Hepatocyte (in vitro differentiated cells): ENCODE results near the gene HTRA2.
"Not testable (repeated sequence)": the region's sequence is repeated elsewhere in the genome, so short reads cannot be mapped to it uniquely, and the experiment has no call there.

Experiments used
- EZH2 ChIP-seq: fragments of 200-600 bp; sonication (generic); IDR thresholded peaks from 2 replicates; pipeline ENCODE4 v1.6.1; 2016; ENCODE audit warnings: antibody characterized with exemption, mild to moderate bottlenecking, borderline replicate concordance
- TF ChIP-seq, protein P1 (sequence below): fragments of 200-600 bp; sonication (generic); IDR thresholded peaks from 2 replicates; pipeline ENCODE4 v1.5.1; 2016; ENCODE audit warnings: antibody characterized with exemption, mild to moderate bottlenecking; ENCODE audit not compliant: poor library complexity

DNA sequence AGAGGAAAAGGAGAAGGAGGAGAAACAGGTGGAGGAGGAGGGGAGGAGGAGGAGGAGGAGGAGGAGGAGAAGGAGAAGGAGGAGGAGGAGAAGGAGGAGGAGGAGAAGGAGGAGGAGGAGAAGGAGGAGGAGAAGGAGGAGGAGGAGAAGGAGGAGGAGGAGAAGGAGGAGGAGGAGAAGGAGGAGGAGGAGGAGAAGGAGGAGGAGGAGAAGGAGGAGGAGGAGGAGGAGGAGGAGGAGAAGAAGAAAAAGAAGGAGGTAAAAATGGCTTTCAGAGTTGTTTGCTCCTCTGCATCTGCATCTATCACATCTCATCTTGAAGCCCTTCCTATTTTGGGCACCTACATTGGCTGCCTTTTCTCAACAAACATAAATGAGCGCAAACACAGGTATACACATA lies 31.3 kb downstream of the HTRA2 start:
- TF ChIP-seq, protein P1, sequence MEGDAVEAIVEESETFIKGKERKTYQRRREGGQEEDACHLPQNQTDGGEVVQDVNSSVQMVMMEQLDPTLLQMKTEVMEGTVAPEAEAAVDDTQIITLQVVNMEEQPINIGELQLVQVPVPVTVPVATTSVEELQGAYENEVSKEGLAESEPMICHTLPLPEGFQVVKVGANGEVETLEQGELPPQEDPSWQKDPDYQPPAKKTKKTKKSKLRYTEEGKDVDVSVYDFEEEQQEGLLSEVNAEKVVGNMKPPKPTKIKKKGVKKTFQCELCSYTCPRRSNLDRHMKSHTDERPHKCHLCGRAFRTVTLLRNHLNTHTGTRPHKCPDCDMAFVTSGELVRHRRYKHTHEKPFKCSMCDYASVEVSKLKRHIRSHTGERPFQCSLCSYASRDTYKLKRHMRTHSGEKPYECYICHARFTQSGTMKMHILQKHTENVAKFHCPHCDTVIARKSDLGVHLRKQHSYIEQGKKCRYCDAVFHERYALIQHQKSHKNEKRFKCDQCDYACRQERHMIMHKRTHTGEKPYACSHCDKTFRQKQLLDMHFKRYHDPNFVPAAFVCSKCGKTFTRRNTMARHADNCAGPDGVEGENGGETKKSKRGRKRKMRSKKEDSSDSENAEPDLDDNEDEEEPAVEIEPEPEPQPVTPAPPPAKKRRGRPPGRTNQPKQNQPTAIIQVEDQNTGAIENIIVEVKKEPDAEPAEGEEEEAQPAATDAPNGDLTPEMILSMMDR, result not testable (repeated sequence)
- not testable (repeated sequence) for TF ChIP-seq EZH2
